Astrocyte of the cerebellum (primary cell): ENCODE data around the gene NMRK2.

Experiments
- DNase-seq: peaks from one replicate; pipeline ENCODE4 v3.0.0-alpha.2; 2011; ENCODE audit warnings: low read depth
- H3K4me3 ChIP-seq: 2 replicates; pipeline ENCODE4 v1.5.1; 2011; ENCODE audit warnings: mild to moderate bottlenecking, low read depth, low read length, moderate library complexity
- in situ Hi-C: cut with HindIII; loops from 2 replicates; pipeline ENCODE4 v1.10.0; 2017; ENCODE audit warnings: low sequenced_read_pairs
- TF ChIP-seq, protein P1 (sequence below): IDR thresholded peaks from 2 replicates; pipeline ENCODE4 v1.5.1; 2012; ENCODE audit warnings: low read length, low read depth, moderate library complexity, mild to moderate bottlenecking; ENCODE audit errors: missing control alignments

Gene NMRK2

DNA sequence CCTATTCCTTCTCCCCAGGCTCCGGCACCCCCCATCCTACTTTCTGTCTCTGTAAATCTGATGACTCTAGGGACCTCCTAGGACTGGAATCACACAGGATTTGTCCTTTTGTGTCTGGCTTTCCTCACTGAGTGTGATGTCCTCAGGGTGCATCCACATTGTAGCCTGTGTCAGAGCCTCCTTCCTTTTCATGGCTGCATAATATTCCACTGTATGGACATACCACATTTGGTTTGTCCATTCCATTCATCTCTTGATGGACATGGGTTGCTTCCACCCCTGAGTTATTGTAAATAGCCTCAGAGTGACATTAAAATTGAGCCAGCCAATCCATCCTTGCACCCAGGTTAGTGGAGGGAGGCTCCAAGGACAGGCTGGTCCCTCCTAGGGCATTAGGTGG lies 22.8 kb upstream of the NMRK2 start:
- DNase-seq, result no peak
- in situ Hi-C loops, result no loop called here
- H3K4me3 ChIP-seq, result no peak overlapping the region
- TF ChIP-seq, protein P1, sequence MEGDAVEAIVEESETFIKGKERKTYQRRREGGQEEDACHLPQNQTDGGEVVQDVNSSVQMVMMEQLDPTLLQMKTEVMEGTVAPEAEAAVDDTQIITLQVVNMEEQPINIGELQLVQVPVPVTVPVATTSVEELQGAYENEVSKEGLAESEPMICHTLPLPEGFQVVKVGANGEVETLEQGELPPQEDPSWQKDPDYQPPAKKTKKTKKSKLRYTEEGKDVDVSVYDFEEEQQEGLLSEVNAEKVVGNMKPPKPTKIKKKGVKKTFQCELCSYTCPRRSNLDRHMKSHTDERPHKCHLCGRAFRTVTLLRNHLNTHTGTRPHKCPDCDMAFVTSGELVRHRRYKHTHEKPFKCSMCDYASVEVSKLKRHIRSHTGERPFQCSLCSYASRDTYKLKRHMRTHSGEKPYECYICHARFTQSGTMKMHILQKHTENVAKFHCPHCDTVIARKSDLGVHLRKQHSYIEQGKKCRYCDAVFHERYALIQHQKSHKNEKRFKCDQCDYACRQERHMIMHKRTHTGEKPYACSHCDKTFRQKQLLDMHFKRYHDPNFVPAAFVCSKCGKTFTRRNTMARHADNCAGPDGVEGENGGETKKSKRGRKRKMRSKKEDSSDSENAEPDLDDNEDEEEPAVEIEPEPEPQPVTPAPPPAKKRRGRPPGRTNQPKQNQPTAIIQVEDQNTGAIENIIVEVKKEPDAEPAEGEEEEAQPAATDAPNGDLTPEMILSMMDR, result no peak

DNA sequence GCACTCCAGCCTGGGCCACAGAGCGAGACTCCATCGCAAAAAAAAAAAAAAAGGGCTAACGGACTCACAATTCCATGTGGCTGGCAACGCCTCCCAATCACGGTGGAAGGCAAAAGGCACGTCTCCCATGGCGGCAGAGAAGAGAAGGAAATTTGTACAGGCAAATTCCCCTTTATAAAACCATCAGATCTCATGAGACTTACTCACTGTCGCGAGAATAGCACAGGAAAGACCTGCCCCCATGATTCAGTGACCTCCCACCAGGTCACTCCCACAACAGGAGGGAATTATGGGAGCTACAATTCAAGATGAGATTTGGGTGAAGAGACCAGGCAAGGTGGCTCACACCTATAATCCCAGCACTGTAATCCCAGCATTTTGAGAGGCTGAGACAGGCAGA lies 18.7 kb upstream of the NMRK2 start:
- no peak overlapping the region for H3K4me3 ChIP-seq
- TF ChIP-seq, protein P1, result no peak
- no peak for DNase-seq
- in situ Hi-C loops, result no loop called here

DNA sequence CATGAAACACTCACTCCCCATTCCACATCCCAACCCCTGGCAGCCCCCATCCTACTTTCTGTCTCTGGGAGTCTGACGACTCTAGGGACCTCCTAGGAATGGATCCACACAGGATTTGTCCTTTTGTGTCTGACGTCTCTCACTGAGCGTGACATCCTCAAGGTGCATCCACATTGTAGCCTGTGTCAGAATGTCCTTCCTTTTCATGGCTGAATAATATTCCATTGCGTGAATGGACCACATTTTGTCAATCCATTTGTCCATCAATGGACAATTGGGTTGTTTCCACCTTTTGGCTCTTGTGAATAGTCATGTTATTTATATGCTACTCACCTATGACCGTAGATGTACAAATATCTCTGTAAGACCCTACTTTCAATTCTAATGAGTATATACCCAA lies 16.8 kb upstream of the NMRK2 start:
- in situ Hi-C loops, result no loop called here
- DNase-seq, result no peak
- no peak overlapping the region for H3K4me3 ChIP-seq
- TF ChIP-seq, protein P1, result no peak

DNA sequence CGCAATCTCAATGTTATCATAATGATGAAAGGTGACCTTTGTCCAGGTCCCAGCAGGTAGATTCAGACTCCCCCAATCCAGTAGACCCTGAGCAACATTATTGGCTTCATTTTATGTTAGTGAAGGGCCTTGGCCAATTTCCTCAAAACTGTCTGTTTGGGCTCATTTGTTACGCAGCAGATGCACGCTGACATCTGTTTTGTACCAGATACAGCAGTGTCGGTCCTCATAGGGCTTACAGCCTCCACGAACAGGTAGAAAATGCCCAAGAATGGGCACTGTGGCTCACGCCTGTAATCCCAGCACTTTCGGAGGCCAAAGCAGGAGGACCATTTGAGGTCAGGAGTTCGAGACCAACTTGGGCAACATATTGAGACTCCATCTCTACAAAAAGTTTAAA lies 13.1 kb upstream of the NMRK2 start:
- in situ Hi-C loops, result no loop called here
- no peak overlapping the region for H3K4me3 ChIP-seq
- TF ChIP-seq, protein P1, result no peak
- no peak for DNase-seq

DNA sequence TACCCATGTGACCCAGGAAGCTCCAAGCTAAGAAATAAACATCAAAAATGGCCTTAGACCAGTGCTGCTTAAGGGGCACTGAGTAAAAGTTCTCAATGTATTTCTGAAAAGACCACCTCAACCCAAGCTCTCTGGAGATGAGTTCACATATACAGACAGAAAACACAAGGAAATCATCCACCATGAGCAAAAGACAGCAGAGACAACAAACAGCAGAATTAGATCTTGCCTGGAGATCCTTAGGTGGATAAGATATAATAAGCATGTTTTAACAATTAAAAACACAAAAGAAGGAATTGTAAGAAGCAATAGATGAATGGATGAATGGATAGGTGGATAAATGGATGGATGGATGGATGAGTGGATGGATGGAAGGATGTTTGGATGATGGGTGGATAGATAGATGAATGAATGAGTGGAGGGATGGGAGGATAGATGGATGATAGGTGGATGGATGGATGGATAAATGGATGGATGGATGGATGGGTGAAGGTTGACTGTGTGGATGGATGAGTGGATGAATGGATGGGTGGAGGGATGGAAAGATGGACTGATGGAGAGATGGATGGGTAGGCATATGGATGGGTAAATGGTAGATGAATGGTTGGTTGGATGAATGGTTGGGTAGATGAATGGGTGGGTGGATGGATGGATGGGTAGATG lies 9.6 kb upstream of the NMRK2 start:
- no peak overlapping the region for H3K4me3 ChIP-seq
- in situ Hi-C loops, result no loop called here
- TF ChIP-seq, protein P1, result no peak
- DNase-seq, result no peak

DNA sequence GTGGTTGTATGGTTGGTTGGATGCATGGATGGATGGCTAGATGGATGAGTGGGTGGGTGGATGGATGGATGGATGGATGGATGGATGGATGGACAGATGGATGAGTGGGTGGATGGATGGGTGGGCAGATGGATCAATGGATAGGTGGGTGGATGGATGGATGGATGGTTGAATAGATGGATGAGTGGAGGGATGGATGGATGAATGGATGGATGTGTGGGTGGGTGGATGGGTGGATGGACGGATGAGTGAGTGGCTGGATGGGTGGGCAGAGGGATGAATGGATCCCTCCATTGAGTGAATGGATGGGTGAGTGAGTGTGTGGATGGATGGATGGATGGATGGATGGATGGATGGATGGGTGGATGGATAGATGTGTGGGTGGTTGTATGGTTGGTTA lies 9.0 kb upstream of the NMRK2 start:
- TF ChIP-seq, protein P1, result no peak
- in situ Hi-C loops, result no loop called here
- DNase-seq, result no peak
- no peak overlapping the region for H3K4me3 ChIP-seq
